CD4-positive, alpha-beta T cell (primary cell): ENCODE results near the gene TRPM5. TPM values are rescaled to one million over a fixed set of nuclear protein-coding genes. Genes with fewer than 3 reads are reported as not detected.

Experiments used
- ATAC-seq: fragments of 200-7000 bp; cut with Tn5 transposase; one replicate; pipeline ENCODE4 v1.10.0; 2022; ENCODE audit warnings: mild to moderate bottlenecking; ENCODE audit not compliant: poor library complexity
- CTCF ChIA-PET: fragments of 350-600 bp; sonication (Branson Sonifier 250); formaldehyde crosslinking; loops from one replicate; lab custom pipeline; 2021; ENCODE audit warnings: antibody characterized with exemption, inconsistent platforms; lab: Charles Lee
- POLR2A ChIA-PET: fragments of 350-600 bp; sonication (Branson Sonifier 250); formaldehyde crosslinking; loops from one replicate; lab custom pipeline; 2021; ENCODE audit warnings: antibody characterized with exemption, inconsistent platforms; lab: Charles Lee
- DNase-seq, 14 experiments: peaks; one replicate each; pipeline ENCODE4 v3.0.0-alpha.2; 2013 to 2020; ENCODE audit warnings: mixed read lengths in 2 of 14
- H3K27ac ChIP-seq, 2 donors: one replicate each; pipeline versions ENCODE4 v1.5.1 to v1.7.0; 2013; ENCODE audit warnings: low read length in 2 of 2, low read depth in 1 of 2, mild to moderate bottlenecking in 1 of 2
- H3K27me3 ChIP-seq, 2 experiments: 1 replicate in 1 of 2; 2 replicates in 1 of 2; pipeline versions ENCODE4 v1.6.1 to v1.7.0; 2013; ENCODE audit warnings: low read length in 2 of 2, control low read depth in 1 of 2, mild to moderate bottlenecking in 1 of 2, moderate library complexity in 1 of 2; ENCODE audit not compliant: insufficient read depth in 2 of 2, control insufficient read depth in 1 of 2
- H3K36me3 ChIP-seq: one replicate; pipeline ENCODE4 v1.6.1; 2013; ENCODE audit warnings: low read length, control low read depth; ENCODE audit not compliant: insufficient read depth
- H3K4me1 ChIP-seq: one replicate; pipeline ENCODE4 v1.6.1; 2013; ENCODE audit warnings: low read length, control low read depth; ENCODE audit not compliant: insufficient read depth
- H3K4me3 ChIP-seq: one replicate; pipeline ENCODE4 v1.5.1; 2013; ENCODE audit warnings: mild to moderate bottlenecking, low read length, moderate library complexity
- H3K9me3 ChIP-seq, 2 experiments: 1 replicate in 1 of 2; 2 replicates in 1 of 2; pipeline versions ENCODE4 v1.6.1 to v1.7.0; 2013; ENCODE audit warnings: low read length in 2 of 2, mild to moderate bottlenecking in 2 of 2, control low read depth in 1 of 2, moderate library complexity in 1 of 2; ENCODE audit not compliant: control insufficient read depth in 1 of 2, insufficient read depth in 1 of 2
- H3K27ac Mint-ChIP-seq: one replicate; pipeline ENCODE4 v1.8.0; 2020; ENCODE audit warnings: mixed read lengths
- H3K27me3 Mint-ChIP-seq: one replicate; pipeline ENCODE4 v1.8.0; 2021; ENCODE audit warnings: mixed read lengths
- H3K36me3 Mint-ChIP-seq: one replicate; pipeline ENCODE4 v1.8.0; 2021; ENCODE audit warnings: low read depth, mixed read lengths
- H3K4me1 Mint-ChIP-seq: one replicate; pipeline ENCODE4 v1.8.0; 2021; ENCODE audit warnings: low read depth, mixed read lengths
- H3K4me3 Mint-ChIP-seq: one replicate; pipeline ENCODE4 v1.8.0; 2020; ENCODE audit warnings: mild to moderate bottlenecking, mixed read lengths
- H3K9me3 Mint-ChIP-seq: one replicate; pipeline ENCODE4 v1.8.0; 2020; ENCODE audit warnings: mixed read lengths
- CTCF ChIP-seq: fragments of 200-600 bp; IDR thresholded peaks from one replicate; pipeline ENCODE4 v1.8.0; 2022; ENCODE audit warnings: antibody characterized with exemption, mild to moderate bottlenecking
- intact Hi-C, 2 experiments: fragments of 100-400 bp; cut with DNase I in 1 of 2; cut with micrococcal nuclease in 1 of 2; formaldehyde crosslinking; loops; one replicate each; pipeline versions ENCODE4 v1.15.1 to v1.9.0; 2023 to 2025; cut with DNase I, micrococcal nuclease
- total RNA-seq, 174 experiments: library from RNA in 2 of 174; stranded (reverse) in 2 of 174; gene quantifications; one replicate each; pipeline ENCODE4 v1.2.3 and lab custom pipeline; 2021 to 2026

The TRPM5 gene
- total RNA-seq, 2 experiments from 2014 or later, result 0.91 to 1.3 TPM

GRCh38 chr11:2406451-2406850 lies 37.9 kb downstream of the TRPM5 start:
- peaks cover 1% of the 10 kb centered on the region for H3K4me1 Mint-ChIP-seq
- TF ChIP-seq CTCF, result no peak
- Histone ChIP-seq H3K27me3 (no peaks in the 10 kb centered on the region), H3K9me3 (peaks cover 0 to 4% of the 10 kb centered on the region in 2 experiments), H3K4me1 (peaks cover 14% of the 10 kb centered on the region), H3K27ac (no peak overlapping the region), H3K4me3 (no peak overlapping the region), H3K36me3 (peaks cover 26% of the 10 kb centered on the region)
- ATAC-seq, result no peak
- H3K36me3 Mint-ChIP-seq, result peaks cover 16% of the 10 kb centered on the region
- no peaks in the 10 kb centered on the region for H3K9me3 Mint-ChIP-seq
- H3K27ac Mint-ChIP-seq, result no peak overlapping the region
- POLR2A ChIA-PET, result no interaction called here
- intact Hi-C loops, result loop anchor here in 1 of 2 experiments (10.0 kb wide), 1 partner anchor 648 kb away; the partner anchor contains the start of gene CARS1
- H3K27me3 Mint-ChIP-seq, result no peaks in the 10 kb centered on the region
- CTCF ChIA-PET, result no interaction called here
- DNase-seq, result no peak
- peak overlapping the region; percentile 60 for H3K4me3 Mint-ChIP-seq

- no peak for TF ChIP-seq CTCF
- Histone ChIP-seq H3K4me1 (peaks cover 24% of the 10 kb centered on the region), H3K9me3 (peaks cover 0 to 4% of the 10 kb centered on the region in 2 experiments), H3K27me3 (no peaks in the 10 kb centered on the region), H3K27ac (no peak overlapping the region), H3K4me3 (no peak overlapping the region), H3K36me3 (peaks cover 26% of the 10 kb centered on the region)
- H3K27me3 Mint-ChIP-seq, result no peaks in the 10 kb centered on the region
- ATAC-seq (no peak), DNase-seq (no peak)
- no peaks in the 10 kb centered on the region for H3K9me3 Mint-ChIP-seq
- H3K4me1 Mint-ChIP-seq, result peaks cover 11% of the 10 kb centered on the region
- intact Hi-C loops, result loop anchor here in 1 of 2 experiments (5.0 to 10.0 kb wide), 4 partner anchors 102 to 978 kb away; partner anchors contain the start of genes C11orf21, CARS1, CTSD and TSPAN32
- no peak overlapping the region for H3K27ac Mint-ChIP-seq
- CTCF ChIA-PET, result no interaction called here
- H3K4me3 Mint-ChIP-seq, result no peak overlapping the region
- H3K36me3 Mint-ChIP-seq, result peaks cover 27% of the 10 kb centered on the region
- POLR2A ChIA-PET, result no interaction called here
Measured at GRCh38 chr11:2404735-2405196, 39.5 kb downstream of the TRPM5 start.

- no peaks in the 10 kb centered on the region for H3K27me3 ChIP-seq
- Mint-ChIP-seq H3K27ac (no peak overlapping the region), H3K4me3 (peak overlapping the region; percentile 98), H3K4me1 (peaks cover 17% of the 10 kb centered on the region), H3K27me3 (no peaks in the 10 kb centered on the region), H3K36me3 (peaks cover 27% of the 10 kb centered on the region), H3K9me3 (no peaks in the 10 kb centered on the region)
- intact Hi-C loops, result loop anchor here in 1 of 2 experiments (5.0 to 10.0 kb wide), 4 partner anchors 101 to 979 kb away; partner anchors contain the start of genes C11orf21, CARS1, CTSD and TSPAN32
- H3K4me3 ChIP-seq, result no peak overlapping the region
- ATAC-seq (no peak), DNase-seq (no peak)
- H3K27ac ChIP-seq, result no peak overlapping the region
- TF ChIP-seq CTCF, result no peak
- POLR2A ChIA-PET, result interaction anchor here (3.3 kb wide), 1 partner anchor 26 kb away, joined by 38 read pairs; the partner anchor contains the start of gene CD81
- CTCF ChIA-PET, result no interaction called here
- H3K36me3 ChIP-seq, result peaks cover 26% of the 10 kb centered on the region
- H3K9me3 ChIP-seq, result peaks cover 0 to 4% of the 10 kb centered on the region in 2 experiments
- peaks cover 34% of the 10 kb centered on the region for H3K4me1 ChIP-seq
Measured at GRCh38 chr11:2402890-2403645, 41.2 kb downstream of the TRPM5 start.
